ENCODE data around the gene ATP8B3. TPM values are rescaled to one million over a fixed set of nuclear protein-coding genes. Genes with fewer than 3 reads are reported as not detected.

ATP8B3 gene
- total RNA-seq, 2 donors from 2014 or later = 2.3 to 3.4 TPM

- H3K4me3 Mint-ChIP-seq = peak overlapping the region; percentile 40
- no peak for TF ChIP-seq CTCF (conservative IDR thresholded peaks at IDR 0.05)
- peaks cover 4% of the 10 kb centered on the region for H3K36me3 Mint-ChIP-seq (ENCODE audit: low read depth)
- H3K4me3 ChIP-seq (ENCODE audit: low read length) = no peak overlapping the region
- no peak overlapping the region for H3K27ac ChIP-seq (ENCODE audit: low read depth, low read length)
- H3K27ac Mint-ChIP-seq = no peak overlapping the region
- H3K9me3 ChIP-seq (ENCODE audit: control insufficient read depth, low read length) = no peaks in the 10 kb centered on the region
- H3K9me3 Mint-ChIP-seq = no peaks in the 10 kb centered on the region
- H3K27me3 ChIP-seq (ENCODE audit: control insufficient read depth, insufficient read depth, low read length, poor library complexity, severe bottlenecking) = no peaks in the 10 kb centered on the region
- H3K36me3 ChIP-seq (ENCODE audit: control insufficient read depth, insufficient read depth, low read length) = peaks cover 4% of the 10 kb centered on the region
- peaks cover 7% of the 10 kb centered on the region for H3K27me3 Mint-ChIP-seq (ENCODE audit: insufficient read depth)
- H3K4me1 ChIP-seq (ENCODE audit: control insufficient read depth, insufficient read depth, low read length) = peaks cover 28% of the 10 kb centered on the region
- DNase-seq = no peak
- peaks cover 39% of the 10 kb centered on the region for H3K4me1 Mint-ChIP-seq
- 69 to 100% methylated on average over 1 to 16 of the region's 16 CpGs for WGBS, 2 experiments (ENCODE audit: insufficient coverage in 1 of 2, insufficient read length in 1 of 2)
- H3K9ac ChIP-seq (ENCODE audit: extremely low read depth, low read length, poor library complexity, severe bottlenecking) = no peak overlapping the region
These were observed 45.7 kb upstream of the ATP8B3 start for GRCh38 chr19:1857648-1858326.

- no peak overlapping the region for H3K9ac ChIP-seq (ENCODE audit: extremely low read depth, low read length, poor library complexity, severe bottlenecking)
- H3K27me3 Mint-ChIP-seq (ENCODE audit: insufficient read depth) = peaks cover 7% of the 10 kb centered on the region
- peaks cover 28% of the 10 kb centered on the region for H3K4me1 ChIP-seq (ENCODE audit: control insufficient read depth, insufficient read depth, low read length)
These were observed 44.9 kb upstream of the ATP8B3 start for GRCh38 chr19:1856698-1857603.

GRCh38 chr19:1856345-1856697 is 44.2 kb upstream of the ATP8B3 start:
- Mint-ChIP-seq H3K4me1 (peaks cover 34% of the 10 kb centered on the region), H3K27me3 (ENCODE audit: insufficient read depth) (peaks cover 2% of the 10 kb centered on the region), H3K4me3 (peak overlapping the region; percentile 39), H3K27ac (peak overlapping the region; percentile 84), H3K36me3 (ENCODE audit: low read depth) (peaks cover 4% of the 10 kb centered on the region), H3K9me3 (no peaks in the 10 kb centered on the region)
- Histone ChIP-seq H3K27ac (ENCODE audit: low read depth, low read length) (peak overlapping the region; percentile 89), H3K9me3 (ENCODE audit: control insufficient read depth, low read length) (no peaks in the 10 kb centered on the region), H3K27me3 (ENCODE audit: control insufficient read depth, insufficient read depth, low read length, poor library complexity, severe bottlenecking) (no peaks in the 10 kb centered on the region), H3K4me3 (ENCODE audit: low read length) (no peak overlapping the region), H3K36me3 (ENCODE audit: control insufficient read depth, insufficient read depth, low read length) (peaks cover 4% of the 10 kb centered on the region), H3K9ac (ENCODE audit: extremely low read depth, low read length, poor library complexity, severe bottlenecking) (no peak overlapping the region), H3K4me1 (ENCODE audit: control insufficient read depth, insufficient read depth, low read length) (peaks cover 28% of the 10 kb centered on the region)
- WGBS, 2 experiments (ENCODE audit: insufficient coverage in 1 of 2, insufficient read length in 1 of 2) = 86% methylated on average over 6 of the region's 6 CpGs; no CpG with 5 or more reads in 1 of the 2 experiments
- no peak for DNase-seq
- TF ChIP-seq CTCF (conservative IDR thresholded peaks at IDR 0.05) = no peak

More at GRCh38 chr19:1856698-1857603, 44.9 kb upstream of the ATP8B3 start:
- Histone ChIP-seq H3K27ac (ENCODE audit: low read depth, low read length) (peak overlapping the region; percentile 89), H3K36me3 (ENCODE audit: control insufficient read depth, insufficient read depth, low read length) (peaks cover 4% of the 10 kb centered on the region), H3K4me3 (ENCODE audit: low read length) (no peak overlapping the region), H3K27me3 (ENCODE audit: control insufficient read depth, insufficient read depth, low read length, poor library complexity, severe bottlenecking) (no peaks in the 10 kb centered on the region), H3K9me3 (ENCODE audit: control insufficient read depth, low read length) (no peaks in the 10 kb centered on the region)
- Mint-ChIP-seq H3K36me3 (ENCODE audit: low read depth) (peaks cover 4% of the 10 kb centered on the region), H3K27ac (no peak overlapping the region), H3K9me3 (no peaks in the 10 kb centered on the region), H3K4me1 (peaks cover 39% of the 10 kb centered on the region), H3K4me3 (peak overlapping the region; percentile 40)
- peak; percentile 91 for DNase-seq
- 46 to 53% methylated on average over 35 to 70 of the region's 73 CpGs for WGBS, 2 experiments (ENCODE audit: insufficient coverage in 1 of 2, insufficient read length in 1 of 2)
- no peak for TF ChIP-seq CTCF (conservative IDR thresholded peaks at IDR 0.05)

All from endodermal cell (in vitro differentiated cells).